H1 (cell line): Measurements from ENCODE around the gene METTL1. TPM values are rescaled to one million over a fixed set of nuclear protein-coding genes. Genes with fewer than 3 reads are reported as not detected.

Experiments used
- CTCF ChIA-PET: fragments of 300-600 bp; sonication (Branson Sonifier 250); formaldehyde crosslinking; loops from one replicate; lab custom pipeline; 2021; ENCODE audit not compliant: partially characterized antibody; lab: Charles Lee
- POLR2A ChIA-PET: fragments of 300-600 bp; sonication (Branson Sonifier 250); formaldehyde crosslinking; loops from one replicate; lab custom pipeline; 2021; ENCODE audit warnings: inconsistent platforms; ENCODE audit not compliant: partially characterized antibody; lab: Charles Lee
- DNase-seq, 2 experiments: peaks; one replicate each; pipeline versions ENCODE4 v3.0.0 to v3.0.0-alpha.2; 2010 to 2022; ENCODE audit warnings: low spot score in 2 of 2, low read depth in 1 of 2, mixed read lengths in 1 of 2
- FAIRE-seq: peaks from 2 replicates; lab custom pipeline; 2011; peaks lifted over from hg19 to GRCh38; lab: Jason Lieb, UNC
- H2AFZ ChIP-seq: 2 replicates; pipeline ENCODE4 v1.8.1; 2012; ENCODE audit warnings: low read length, inconsistent platforms
- H2AK5ac ChIP-seq: 2 replicates; pipeline ENCODE4 v1.6.1; 2013; ENCODE audit warnings: low read depth, low read length
- H2BK120ac ChIP-seq: replicated peaks from 2 replicates; pipeline ENCODE3; 2013; ENCODE audit warnings: low read depth, low read length, inconsistent platforms
- H2BK12ac ChIP-seq: 2 replicates; pipeline ENCODE4 v1.6.1; 2013; ENCODE audit warnings: low read depth, low read length
- H2BK15ac ChIP-seq: 2 replicates; pipeline ENCODE4 v1.6.1; 2013; ENCODE audit warnings: low read length
- H2BK20ac ChIP-seq: 2 replicates; pipeline ENCODE4 v1.6.1; 2013; ENCODE audit warnings: low read length
- H2BK5ac ChIP-seq: 2 replicates; pipeline ENCODE4 v1.6.1; 2013; ENCODE audit warnings: low read depth, low read length
- H3K14ac ChIP-seq: 2 replicates; pipeline ENCODE4 v1.6.1; 2013; ENCODE audit warnings: inconsistent platforms; ENCODE audit not compliant: insufficient read length
- H3K18ac ChIP-seq: 2 replicates; pipeline ENCODE4 v1.6.1; 2013; ENCODE audit warnings: low read length; ENCODE audit errors: extremely low read depth
- H3K23ac ChIP-seq: 2 replicates; pipeline ENCODE4 v1.6.1; 2013; ENCODE audit warnings: inconsistent platforms; ENCODE audit not compliant: insufficient read length
- H3K23me2 ChIP-seq: 2 replicates; pipeline ENCODE4 v1.6.1; 2013; ENCODE audit warnings: low read depth, low read length
- H3K27ac ChIP-seq: 2 replicates; pipeline ENCODE4 v1.6.1; 2011; ENCODE audit warnings: low read depth, low read length, inconsistent platforms
- H3K27me3 ChIP-seq, 4 experiments: replicated peaks in 1 of 4; 1 replicate in 1 of 4; 2 replicates in 3 of 4; pipeline versions ENCODE4 v1.6.1 to v1.8.1; 2011 to 2013; ENCODE audit warnings: low read length in 3 of 4, mild to moderate bottlenecking in 3 of 4, inconsistent platforms in 2 of 4, mixed read lengths in 2 of 4, moderate library complexity in 1 of 4; ENCODE audit not compliant: control insufficient read depth in 3 of 4, insufficient read depth in 3 of 4; ENCODE audit errors: extremely low read depth in 1 of 4
- H3K36me3 ChIP-seq, 4 experiments: 2 replicates each; pipeline versions ENCODE4 v1.6.1 to v1.8.1; 2011 to 2013; ENCODE audit warnings: mild to moderate bottlenecking in 4 of 4, low read length in 3 of 4, moderate library complexity in 2 of 4, control low read depth in 1 of 4, inconsistent platforms in 1 of 4; ENCODE audit not compliant: insufficient read depth in 4 of 4, control insufficient read depth in 2 of 4
- H3K4ac ChIP-seq: replicated peaks from 2 replicates; pipeline ENCODE3; 2013; ENCODE audit warnings: low read length, low read depth, mixed read lengths, inconsistent platforms; ENCODE audit not compliant: insufficient read length
- H3K4me1 ChIP-seq, 4 experiments: replicated peaks in 1 of 4; 1 replicate in 1 of 4; 2 replicates in 3 of 4; pipeline versions ENCODE4 v1.6.1 to v1.8.1; 2011 to 2013; ENCODE audit warnings: low read length in 3 of 4, inconsistent platforms in 2 of 4, mixed read lengths in 1 of 4; ENCODE audit not compliant: insufficient read depth in 4 of 4, control insufficient read depth in 3 of 4
- H3K4me2 ChIP-seq, 2 experiments: 2 replicates each; pipeline versions ENCODE4 v1.6.1 to v1.8.1; 2011 to 2013; ENCODE audit warnings: low read depth in 2 of 2, low read length in 2 of 2, control low read depth in 1 of 2, inconsistent platforms in 1 of 2, mild to moderate bottlenecking in 1 of 2; ENCODE audit not compliant: insufficient read depth in 1 of 2
- H3K4me3 ChIP-seq, 4 experiments: fragments of 200-600, 300-600 bp in 1 of 4; sonication (generic), shearing (Covaris generic), sonication (Bioruptor Twin) in 1 of 4; 2 replicates each; pipeline versions ENCODE4 v1.5.1 to v1.8.1; 2011 to 2016; ENCODE audit warnings: low read length in 4 of 4, low read depth in 3 of 4, control low read depth in 2 of 4, inconsistent platforms in 2 of 4, mild to moderate bottlenecking in 2 of 4, mixed read lengths in 1 of 4, moderate library complexity in 1 of 4; ENCODE audit not compliant: insufficient read depth in 2 of 4; ENCODE audit errors: extremely low read depth in 1 of 4
- H3K56ac ChIP-seq: replicated peaks from 2 replicates; pipeline ENCODE3; 2013; ENCODE audit warnings: low read depth, mild to moderate bottlenecking, mixed read lengths, low read length, inconsistent platforms; ENCODE audit not compliant: insufficient read length
- H3K79me1 ChIP-seq: 2 replicates; pipeline ENCODE4 v1.6.1; 2013; ENCODE audit warnings: low read depth, low read length, control low read depth
- H3K79me2 ChIP-seq, 2 experiments: 2 replicates each; pipeline versions ENCODE4 v1.6.1 to v1.8.1; 2012 to 2013; ENCODE audit warnings: low read length in 2 of 2, mild to moderate bottlenecking in 2 of 2, inconsistent platforms in 1 of 2; ENCODE audit not compliant: insufficient read depth in 2 of 2, control insufficient read depth in 1 of 2
- H3K9ac ChIP-seq, 4 experiments: replicated peaks in 1 of 4; 1 replicate in 1 of 4; 2 replicates in 3 of 4; pipeline versions ENCODE4 v1.6.1 to v1.8.1; 2011 to 2013; ENCODE audit warnings: low read depth in 3 of 4, low read length in 3 of 4, control low read depth in 2 of 4, mild to moderate bottlenecking in 2 of 4, moderate library complexity in 2 of 4, inconsistent platforms in 1 of 4; ENCODE audit errors: extremely low read depth in 1 of 4
- H3K9me3 ChIP-seq, 2 experiments: 2 replicates each; pipeline versions ENCODE4 v1.6.1 to v1.8.1; 2012 to 2013; ENCODE audit warnings: mild to moderate bottlenecking in 2 of 2, moderate library complexity in 2 of 2, control low read depth in 1 of 2, inconsistent platforms in 1 of 2, low read depth in 1 of 2, low read length in 1 of 2, mixed read lengths in 1 of 2; ENCODE audit not compliant: insufficient read depth in 2 of 2
- H4K20me1 ChIP-seq, 2 experiments: replicated peaks in 1 of 2; 2 replicates each; pipeline versions ENCODE3 to v1.8.1; 2011 to 2013; ENCODE audit warnings: inconsistent platforms in 2 of 2, low read length in 2 of 2, mild to moderate bottlenecking in 1 of 2; ENCODE audit not compliant: insufficient read depth in 2 of 2, control insufficient read depth in 1 of 2
- H4K5ac ChIP-seq: 2 replicates; pipeline ENCODE4 v1.6.1; 2013; ENCODE audit warnings: low read length, low read depth, mixed read lengths, inconsistent platforms; ENCODE audit not compliant: insufficient read length
- H4K8ac ChIP-seq: 2 replicates; pipeline ENCODE4 v1.8.0; 2013; ENCODE audit warnings: mild to moderate bottlenecking, moderate library complexity, low read length, inconsistent platforms; ENCODE audit not compliant: insufficient read depth; ENCODE audit errors: extremely low read depth
- H4K91ac ChIP-seq: replicated peaks from 2 replicates; pipeline ENCODE3; 2013; ENCODE audit warnings: low read length, mixed read lengths, inconsistent platforms; ENCODE audit not compliant: insufficient read length
- ATF3 ChIP-seq: IDR thresholded peaks from 2 replicates; pipeline ENCODE4 v1.6.1; 2011; ENCODE audit warnings: low read depth, mild to moderate bottlenecking, low read length; ENCODE audit not compliant: insufficient read depth
- GTF2F1 ChIP-seq: IDR thresholded peaks from 2 replicates; pipeline ENCODE4 v1.6.1; 2012; ENCODE audit warnings: low read depth, low read length, improper control_type of control experiment, borderline replicate concordance
- JUN ChIP-seq: IDR thresholded peaks from 2 replicates; pipeline ENCODE4 v1.6.1; 2011; ENCODE audit warnings: low read depth, mild to moderate bottlenecking, improper control_type of control experiment, low read length
- MAX ChIP-seq: IDR thresholded peaks from 2 replicates; pipeline ENCODE4 v1.6.1; 2012; ENCODE audit warnings: inconsistent platforms
- RFX5 ChIP-seq: IDR thresholded peaks from 2 replicates; pipeline ENCODE4 v1.6.1; 2011; ENCODE audit warnings: low read depth, low read length, improper control_type of control experiment, borderline replicate concordance
- WGBS, 2 experiments: shearing (Covaris generic) in 1 of 2; methylation state at CpG; one replicate each; pipeline versions ENCODE4 v1.1.6 to v1.1.7; 2013 to 2015; ENCODE audit warnings: low lambda C conversion rate in 2 of 2, mixed read lengths in 2 of 2, inconsistent platforms in 1 of 2, low coverage in 1 of 2, missing lambda C conversion rate in 1 of 2; ENCODE audit not compliant: insufficient replicate concordance in 2 of 2, insufficient coverage in 1 of 2, insufficient read length in 1 of 2; ENCODE audit errors: extremely low coverage in 1 of 2, missing lambda C conversion rate in 1 of 2; 5-methylcytosine and 5-hydroxymethylcytosine counted together
- polyA plus RNA-seq, 7 experiments: library from polyadenylated mRNA; depleted of rRNA in 3 of 7; stranded (reverse) in 5 of 7; unstranded in 2 of 7; fragments of >200 nt in 5 of 7; fragments of 200-250 nt in 2 of 7; gene quantifications; 1 replicate in 5 of 7; 2 replicates in 1 of 7; 4 replicates in 1 of 7; pipeline versions ENCODE4 v1.2.1 to v1.2.3, GENCODE V29; 2011 to 2013; ENCODE audit warnings: missing spikeins in 2 of 7, mixed read lengths in 2 of 7
- total RNA-seq: library from RNA; stranded (reverse); fragmentation: NEBNext Ultra II Directional; extraction: Animal tissue kit (Norgen Biotek cat#: 25700); gene quantifications from 2 replicates; pipeline ENCODE4 v1.2.1, GENCODE V29; 2021

METTL1 gene
- total and polyA plus RNA-seq, 2 of the 8 experiments (the other 6 are each of a cell fraction or from before 2014, with no cell fraction given), result 40.5 to 46.0 TPM

- H2BK15ac ChIP-seq, result no peak overlapping the region
- H3K9me3 ChIP-seq, result no peaks in the 10 kb centered on the region
- no peak overlapping the region for H4K5ac ChIP-seq
- H3K23me2 ChIP-seq, result no peaks in the 10 kb centered on the region
- no peaks in the 10 kb centered on the region for H4K20me1 ChIP-seq
- no peaks in the 10 kb centered on the region for H3K79me1 ChIP-seq
- H3K9ac ChIP-seq, result no peak overlapping the region
- no peak for DNase-seq
- no peak overlapping the region for H3K14ac ChIP-seq
- H2AK5ac ChIP-seq, result no peak overlapping the region
- no peak overlapping the region for H3K4me2 ChIP-seq
- no peak overlapping the region for H3K18ac ChIP-seq
- H2BK120ac ChIP-seq, result no peak overlapping the region
- no peaks in the 10 kb centered on the region for H3K27me3 ChIP-seq
- FAIRE-seq, result no peak
- H2AFZ ChIP-seq, result no peak overlapping the region
- no peak overlapping the region for H2BK20ac ChIP-seq
- no peak overlapping the region for H4K8ac ChIP-seq
- H3K56ac ChIP-seq, result no peak overlapping the region
- POLR2A ChIA-PET, result interaction anchor here (0.6 to 1.6 kb wide), 8 partner anchors 9 to 102 kb away, joined by 3 to 6 read pairs (median 4); partner anchors contain the start of gene AVIL
- no peak overlapping the region for H3K4ac ChIP-seq
- no peak overlapping the region for H4K91ac ChIP-seq
- CTCF ChIA-PET, result interaction anchor here (0.7 to 1.7 kb wide), 7 partner anchors 8 to 99 kb away, joined by 3 to 7 read pairs (median 3); partner anchors contain the start of gene AVIL
- no peak overlapping the region for H2BK5ac ChIP-seq
- H3K4me3 ChIP-seq, result no peak overlapping the region
- peaks cover 0 to 2% (median under 1%) of the 10 kb centered on the region in 4 experiments; a peak in 1 of 7 replicates for H3K4me1 ChIP-seq
- H3K79me2 ChIP-seq, result no peaks in the 10 kb centered on the region
- WGBS, 2 experiments, result 94% methylated on average over 3 of the region's 3 CpGs; no CpG with 5 or more reads in 1 of the 2 experiments
- no peak overlapping the region for H3K27ac ChIP-seq
- H3K36me3 ChIP-seq, result peaks cover 0 to 3% (median 0%) of the 10 kb centered on the region in 4 experiments; a peak in 3 of 8 replicates
- no peak overlapping the region for H2BK12ac ChIP-seq
- TF ChIP-seq ATF3 (no peak), JUN (no peak), RFX5 (no peak), MAX (no peak), GTF2F1 (no peak)
- no peak overlapping the region for H3K23ac ChIP-seq
These were observed 34.8 kb upstream of the METTL1 start for GRCh38 chr12:57806677-57807076.
